BJ (cell line): Measurements from ENCODE around the gene CACNA1A. TPM values are rescaled to one million over a fixed set of nuclear protein-coding genes. Genes with fewer than 3 reads are reported as not detected.

Experiments used
- CTCF ChIA-PET: fragments of 350-600 bp; formaldehyde crosslinking; extraction: SDS; loops from one replicate; lab custom pipeline; 2021; ENCODE audit warnings: antibody characterized with exemption, inconsistent platforms; lab: Yijun Ruan, JAX
- POLR2A ChIA-PET: fragments of 300-600 bp; sonication (Branson Sonifier 250); formaldehyde crosslinking; extraction: SDS; loops from one replicate; lab custom pipeline; 2021; ENCODE audit warnings: antibody characterized with exemption; lab: Charles Lee
- DNase-seq: peaks from one replicate; pipeline ENCODE4 v3.0.0-alpha.2; 2011; ENCODE audit warnings: low read depth
- H3K27me3 ChIP-seq: 2 replicates; pipeline ENCODE4 v1.6.0; 2011; ENCODE audit warnings: low read length; ENCODE audit not compliant: control insufficient read depth, insufficient read depth
- H3K36me3 ChIP-seq: 2 replicates; pipeline ENCODE4 v1.5.1; 2011; ENCODE audit warnings: low read length; ENCODE audit not compliant: control insufficient read depth, insufficient read depth
- H3K4me3 ChIP-seq: 2 replicates; pipeline ENCODE4 v1.5.1; 2011; ENCODE audit warnings: low read depth, mild to moderate bottlenecking, control low read depth, low read length
- CTCF ChIP-seq: IDR thresholded peaks from 2 replicates; pipeline ENCODE4 v1.5.1; 2011; ENCODE audit warnings: low read depth, mild to moderate bottlenecking, control low read depth, inconsistent platforms, low read length, moderate library complexity; ENCODE audit not compliant: insufficient read depth
- polyA plus RNA-seq: library from polyadenylated mRNA; depleted of rRNA; stranded (reverse); fragments of >200 nt; gene quantifications from 2 replicates; pipeline ENCODE4 v1.2.3, GENCODE V29; 2011

CACNA1A gene
- polyA plus RNA-seq, 1 experiment, result 2.9 TPM

- no peak overlapping the region for H3K4me3 ChIP-seq
- H3K27me3 ChIP-seq, result no peaks in the 10 kb centered on the region
- no peak for TF ChIP-seq CTCF
- CTCF ChIA-PET, result interaction anchor here (0.6 kb wide), 1 partner anchor 62 kb away, joined by 4 read pairs; no protein-coding TSS in a partner anchor
- POLR2A ChIA-PET, result no interaction called here
- no peaks in the 10 kb centered on the region for H3K36me3 ChIP-seq
- no peak for DNase-seq
Observed at GRCh38 chr19:13337181-13337580, 169.1 kb downstream of the CACNA1A start.

GRCh38 chr19:13334801-13335481 is 171.3 kb downstream of the CACNA1A start:
- ChIA-PET CTCF (no interaction called here), POLR2A (no interaction called here)
- TF ChIP-seq CTCF, result no peak
- DNase-seq, result no peak
- Histone ChIP-seq H3K4me3 (no peak overlapping the region), H3K36me3 (no peaks in the 10 kb centered on the region; the same call in 1 of the 2 replicates), H3K27me3 (no peaks in the 10 kb centered on the region)

- POLR2A ChIA-PET, result no interaction called here
- CTCF ChIA-PET, result interaction anchor here (0.6 kb wide), 1 partner anchor 9 kb away, joined by 3 read pairs; no protein-coding TSS in a partner anchor
- no peaks in the 10 kb centered on the region; the same call in 1 of the 2 replicates for H3K36me3 ChIP-seq
Observed at GRCh38 chr19:13330285-13330684, 176.0 kb downstream of the CACNA1A start.

GRCh38 chr19:13329766-13330165 is 176.5 kb downstream of the CACNA1A start:
- Histone ChIP-seq H3K4me3 (no peak overlapping the region), H3K27me3 (no peaks in the 10 kb centered on the region), H3K36me3 (no peaks in the 10 kb centered on the region; the same call in 1 of the 2 replicates)
- DNase-seq, result no peak
- no peak for TF ChIP-seq CTCF
- ChIA-PET CTCF (no interaction called here), POLR2A (no interaction called here)

More at GRCh38 chr19:13330285-13330684, 176.0 kb downstream of the CACNA1A start:
- Histone ChIP-seq H3K4me3 (no peak overlapping the region), H3K27me3 (no peaks in the 10 kb centered on the region)
- no peak for TF ChIP-seq CTCF
- no peak for DNase-seq

- H3K36me3 ChIP-seq, result no peaks in the 10 kb centered on the region; the same call in 1 of the 2 replicates
- POLR2A ChIA-PET, result no interaction called here
- H3K4me3 ChIP-seq, result no peak overlapping the region
- DNase-seq, result no peak
- CTCF ChIA-PET, result interaction anchor here (0.9 kb wide), 1 partner anchor 50 kb away, joined by 3 read pairs; no protein-coding TSS in a partner anchor
- no peak for TF ChIP-seq CTCF
- H3K27me3 ChIP-seq, result no peaks in the 10 kb centered on the region
Observed at GRCh38 chr19:13328241-13328640, 178.0 kb downstream of the CACNA1A start.
